ENCODE data around the gene ACO2.

Gene ACO2

GRCh38 chr22:41505511-41506220, 36.7 kb downstream of the ACO2 start:
- H3K4me1 ChIP-seq (ENCODE audit: control insufficient read depth, insufficient read depth, low read length) = no peaks in the 10 kb centered on the region
- H3K27ac ChIP-seq (ENCODE audit: extremely low read depth, low read depth, low read length) = no peak overlapping the region
- H3K36me3 ChIP-seq (ENCODE audit: control insufficient read depth in 2 of 2, insufficient read depth in 1 of 2, low read length in 2 of 2) = peaks cover 13 to 53% of the 10 kb centered on the region in 2 experiments
- no peaks in the 10 kb centered on the region for H3K9me3 ChIP-seq (ENCODE audit: control insufficient read depth, insufficient read depth, low read depth, low read length)
- CTCF ChIA-PET = interaction anchor here (0.6 to 2.8 kb wide), 2 partner anchors 12 to 188 kb away, joined by 3 to 15 read pairs; no protein-coding TSS in a partner anchor
- H3K4me3 ChIP-seq (ENCODE audit: low read depth, low read length) = no peak overlapping the region
- TF ChIP-seq ZNF274 (IDR thresholded peaks at IDR 0.05; ENCODE audit: low read length) (no peak), ZNF274 (tag by site-specific recombination; IDR thresholded peaks at IDR 0.05; ENCODE audit: borderline replicate concordance) (no peak), ZNF341 (tag by site-specific recombination; IDR thresholded peaks at IDR 0.05; ENCODE audit: low read depth) (no peak), ZNF645 (tag by site-specific recombination; IDR thresholded peaks at IDR 0.05) (no peak), ZNF670 (tag by site-specific recombination; IDR thresholded peaks at IDR 0.05; ENCODE audit: low read depth) (no peak), ZNF473 (tag by site-specific recombination; IDR thresholded peaks at IDR 0.05) (no peak)
- POLR2A ChIA-PET = interaction anchor here (0.7 to 1.0 kb wide), 4 partner anchors 59 to 572 kb away, joined by 3 to 5 read pairs (median 4); partner anchors contain the start of gene TOB2

- H3K9me3 ChIP-seq (ENCODE audit: control insufficient read depth, insufficient read depth, low read depth, low read length) = no peaks in the 10 kb centered on the region
- H3K27ac ChIP-seq (ENCODE audit: extremely low read depth, low read depth, low read length) = no peak overlapping the region
- H3K4me1 ChIP-seq (ENCODE audit: control insufficient read depth, insufficient read depth, low read length) = peaks cover 3% of the 10 kb centered on the region
- H3K4me3 ChIP-seq (ENCODE audit: low read depth, low read length) = no peak overlapping the region
- POLR2A ChIA-PET = no interaction called here
- TF ChIP-seq ZBTB48 (tag by site-specific recombination; IDR thresholded peaks at IDR 0.05) (no peak), ZNF747 (tag by site-specific recombination; IDR thresholded peaks at IDR 0.05) (no peak), KLF10 (tag by site-specific recombination; IDR thresholded peaks at IDR 0.05) (no peak), SETDB1 (IDR thresholded peaks at IDR 0.05; ENCODE audit: insufficient read length, low read length) (no peak), ZNF664 (tag by site-specific recombination; IDR thresholded peaks at IDR 0.05) (no peak)
- CTCF ChIA-PET = interaction anchor here (1.0 kb wide), 1 partner anchor 10 kb away, joined by 5 read pairs; no protein-coding TSS in a partner anchor
- peaks cover 5 to 49% of the 10 kb centered on the region in 2 experiments; a peak in 2 of 3 replicates for H3K36me3 ChIP-seq (ENCODE audit: control insufficient read depth in 2 of 2, insufficient read depth in 1 of 2, low read length in 2 of 2)
These were observed 38.6 kb downstream of the ACO2 start for GRCh38 chr22:41507330-41508063.

- H3K4me3 ChIP-seq (ENCODE audit: low read depth, low read length) = no peak overlapping the region
- H3K27ac ChIP-seq (ENCODE audit: extremely low read depth, low read depth, low read length) = no peak overlapping the region
- peaks cover 12% of the 10 kb centered on the region for H3K4me1 ChIP-seq (ENCODE audit: control insufficient read depth, insufficient read depth, low read length)
- ChIA-PET POLR2A (no interaction called here), CTCF (interaction anchor here (0.5 to 1.0 kb wide), 5 partner anchors 10 to 375 kb away, joined by 3 to 5 read pairs (median 3); no protein-coding TSS in a partner anchor)
- TF ChIP-seq ZSCAN4 (tag by site-specific recombination; IDR thresholded peaks at IDR 0.05) (no peak), ZIC2 (tag by site-specific recombination; IDR thresholded peaks at IDR 0.05) (peak; percentile 15; the same call in 1 of the 2 replicates)
- H3K36me3 ChIP-seq (ENCODE audit: control insufficient read depth in 2 of 2, insufficient read depth in 1 of 2, low read length in 2 of 2) = peaks cover 5 to 55% of the 10 kb centered on the region in 2 experiments; a peak in 2 of 3 replicates
- no peaks in the 10 kb centered on the region for H3K9me3 ChIP-seq (ENCODE audit: control insufficient read depth, insufficient read depth, low read depth, low read length)
These were observed 39.9 kb downstream of the ACO2 start for GRCh38 chr22:41508770-41509170.

GRCh38 chr22:41511521-41511968, 42.6 kb downstream of the ACO2 start:
- peaks cover 0 to 76% of the 10 kb centered on the region in 2 experiments; a peak in 2 of 3 replicates for H3K36me3 ChIP-seq (ENCODE audit: control insufficient read depth in 2 of 2, insufficient read depth in 1 of 2, low read length in 2 of 2)
- no peak overlapping the region for H3K4me3 ChIP-seq (ENCODE audit: low read depth, low read length)
- peaks cover 12% of the 10 kb centered on the region for H3K4me1 ChIP-seq (ENCODE audit: control insufficient read depth, insufficient read depth, low read length)
- ChIA-PET CTCF (interaction anchor here (0.7 to 1.4 kb wide), 4 partner anchors 10 to 833 kb away, joined by 3 to 6 read pairs (median 4); no protein-coding TSS in a partner anchor), POLR2A (interaction anchor here (4.0 kb wide), 1 partner anchor 66 kb away, joined by 13 read pairs; the partner anchor contains the start of gene TOB2)
- no peak overlapping the region for H3K27ac ChIP-seq (ENCODE audit: extremely low read depth, low read depth, low read length)
- H3K9me3 ChIP-seq (ENCODE audit: control insufficient read depth, insufficient read depth, low read depth, low read length) = no peaks in the 10 kb centered on the region
- TF ChIP-seq ELK4 (IDR thresholded peaks at IDR 0.05; ENCODE audit: borderline replicate concordance, low read depth, low read length) = no peak
- TF ChIP-seq MZF1 (tag by site-specific recombination; IDR thresholded peaks at IDR 0.05; ENCODE audit: borderline replicate concordance) = no peak
- TF ChIP-seq BCL11A (tag by site-specific recombination; IDR thresholded peaks at IDR 0.05; ENCODE audit: low read depth) = no peak
- no peak for TF ChIP-seq ZNF549 (tag by site-specific recombination; IDR thresholded peaks at IDR 0.05)
- TF ChIP-seq ZNF626 (tag by site-specific recombination; IDR thresholded peaks at IDR 0.05) = no peak
- no peak for TF ChIP-seq SETDB1 (IDR thresholded peaks at IDR 0.05; ENCODE audit: insufficient read length, low read length)
- no peak for TF ChIP-seq ZNF658 (tag by site-specific recombination; IDR thresholded peaks at IDR 0.05)
- no peak for TF ChIP-seq AEBP2 (tag by site-specific recombination; IDR thresholded peaks at IDR 0.05; ENCODE audit: borderline replicate concordance)
- no peak for TF ChIP-seq ZNF830 (tag by site-specific recombination; IDR thresholded peaks at IDR 0.05; ENCODE audit: low read depth)
